Activated CD4-positive, alpha-beta memory T cell treated with anti-CD3 and anti-CD28 coated beads for 36 hours (primary cell): ENCODE data around the gene FGR. TPM values are rescaled to one million over a fixed set of nuclear protein-coding genes. Genes with fewer than 3 reads are reported as not detected.

ENCODE experiments used
- CTCF ChIA-PET: fragments of 350-600 bp; sonication (Branson Sonifier 250); formaldehyde crosslinking; loops from one replicate; lab custom pipeline; 2021; ENCODE audit warnings: antibody characterized with exemption, inconsistent platforms; lab: Charles Lee
- POLR2A ChIA-PET: fragments of 350-600 bp; sonication (Branson Sonifier 250); formaldehyde crosslinking; loops from one replicate; lab custom pipeline; 2021; ENCODE audit warnings: antibody characterized with exemption; lab: Charles Lee
- DNase-seq: peaks from one replicate; pipeline ENCODE4 v3.0.0-alpha.2; 2020
- H3K27ac Mint-ChIP-seq: one replicate; pipeline ENCODE4 v1.8.0; 2021; ENCODE audit warnings: mixed read lengths
- H3K27me3 Mint-ChIP-seq: one replicate; pipeline ENCODE4 v1.8.0; 2021; ENCODE audit warnings: mixed read lengths
- H3K36me3 Mint-ChIP-seq: one replicate; pipeline ENCODE4 v1.8.0; 2021; ENCODE audit warnings: mixed read lengths
- H3K4me1 Mint-ChIP-seq: one replicate; pipeline ENCODE4 v1.8.0; 2021; ENCODE audit warnings: low read depth, mixed read lengths
- H3K4me3 Mint-ChIP-seq: one replicate; pipeline ENCODE4 v1.8.0; 2021; ENCODE audit warnings: mild to moderate bottlenecking, mixed read lengths
- H3K9me3 Mint-ChIP-seq: one replicate; pipeline ENCODE4 v1.8.0; 2021; ENCODE audit warnings: mixed read lengths
- intact Hi-C: fragments of 100-400 bp; cut with micrococcal nuclease; formaldehyde crosslinking; loops from one replicate; pipeline ENCODE4 v1.15.1; 2023
- total RNA-seq, 2 experiments: library from RNA; stranded (reverse); gene quantifications; one replicate each; pipeline ENCODE4 v1.2.3, GENCODE V29; 2021

FGR gene
- total RNA-seq, 2 experiments from 2014 or later = 0.24 to 0.27 TPM

GRCh38 chr1:27591622-27592021 lies 43.4 kb downstream of the FGR start:
- no peak for DNase-seq
- H3K4me1 Mint-ChIP-seq = no peaks in the 10 kb centered on the region
- CTCF ChIA-PET = interaction anchor here (0.7 to 1.9 kb wide), 4 partner anchors 15 to 234 kb away, joined by 4 to 10 read pairs (median 4); no protein-coding TSS in a partner anchor
- POLR2A ChIA-PET = no interaction called here
- H3K4me3 Mint-ChIP-seq = no peak overlapping the region
- H3K36me3 Mint-ChIP-seq = no peaks in the 10 kb centered on the region
- H3K27me3 Mint-ChIP-seq = no peaks in the 10 kb centered on the region
- intact Hi-C loops = no loop called here
- H3K9me3 Mint-ChIP-seq = no peaks in the 10 kb centered on the region
- no peak overlapping the region for H3K27ac Mint-ChIP-seq

GRCh38 chr1:27590917-27591508 lies 44.0 kb downstream of the FGR start:
- H3K36me3 Mint-ChIP-seq = no peaks in the 10 kb centered on the region
- intact Hi-C loops = no loop called here
- no peaks in the 10 kb centered on the region for H3K9me3 Mint-ChIP-seq
- H3K4me3 Mint-ChIP-seq = no peak overlapping the region
- ChIA-PET POLR2A (no interaction called here), CTCF (interaction anchor here (1.2 to 1.9 kb wide), 3 partner anchors 16 to 234 kb away, joined by 4 to 10 read pairs (median 4); no protein-coding TSS in a partner anchor)
- no peak overlapping the region for H3K27ac Mint-ChIP-seq
- DNase-seq = no peak
- no peaks in the 10 kb centered on the region for H3K4me1 Mint-ChIP-seq
- H3K27me3 Mint-ChIP-seq = no peaks in the 10 kb centered on the region

- no peak overlapping the region for H3K27ac Mint-ChIP-seq
- no peaks in the 10 kb centered on the region for H3K36me3 Mint-ChIP-seq
- no peaks in the 10 kb centered on the region for H3K9me3 Mint-ChIP-seq
- H3K27me3 Mint-ChIP-seq = no peaks in the 10 kb centered on the region
- H3K4me3 Mint-ChIP-seq = no peak overlapping the region
- ChIA-PET CTCF (interaction anchor here (0.6 to 1.8 kb wide), 3 partner anchors 17 to 1120 kb away, joined by 3 to 4 read pairs (median 3); no protein-coding TSS in a partner anchor), POLR2A (no interaction called here)
- DNase-seq = no peak
- intact Hi-C loops = no loop called here
- H3K4me1 Mint-ChIP-seq = no peaks in the 10 kb centered on the region
Measured at GRCh38 chr1:27589841-27590426, 45.1 kb downstream of the FGR start.

GRCh38 chr1:27589441-27589840 lies 45.5 kb downstream of the FGR start:
- no peaks in the 10 kb centered on the region for H3K27me3 Mint-ChIP-seq
- DNase-seq = no peak
- no peaks in the 10 kb centered on the region for H3K36me3 Mint-ChIP-seq
- no peak overlapping the region for H3K4me3 Mint-ChIP-seq
- H3K4me1 Mint-ChIP-seq = no peaks in the 10 kb centered on the region
- ChIA-PET POLR2A (no interaction called here), CTCF (interaction anchor here (0.6 kb wide), 1 partner anchor 1119 kb away, joined by 3 read pairs; no protein-coding TSS in a partner anchor)
- no peak overlapping the region for H3K27ac Mint-ChIP-seq
- no peaks in the 10 kb centered on the region for H3K9me3 Mint-ChIP-seq
- intact Hi-C loops = no loop called here

GRCh38 chr1:27588256-27589232 lies 46.4 kb downstream of the FGR start:
- Mint-ChIP-seq H3K36me3 (no peaks in the 10 kb centered on the region), H3K9me3 (no peaks in the 10 kb centered on the region), H3K4me1 (no peaks in the 10 kb centered on the region), H3K4me3 (no peak overlapping the region), H3K27me3 (no peaks in the 10 kb centered on the region), H3K27ac (no peak overlapping the region)
- DNase-seq = no peak
- ChIA-PET CTCF (interaction anchor here (1.0 to 1.4 kb wide), 2 partner anchors 19 to 31 kb away, joined by 4 to 6 read pairs; no protein-coding TSS in a partner anchor), POLR2A (no interaction called here)
- intact Hi-C loops = no loop called here

GRCh38 chr1:27585684-27586083 lies 49.3 kb downstream of the FGR start:
- H3K9me3 Mint-ChIP-seq = no peaks in the 10 kb centered on the region
- intact Hi-C loops = no loop called here
- ChIA-PET CTCF (interaction anchor here (0.8 to 4.2 kb wide), 2 partner anchors 15 to 29 kb away, joined by 3 to 16 read pairs; no protein-coding TSS in a partner anchor), POLR2A (interaction anchor here (0.5 kb wide), 1 partner anchor 168 kb away, joined by 4 read pairs; no protein-coding TSS in a partner anchor)
- peaks cover 3% of the 10 kb centered on the region for H3K4me1 Mint-ChIP-seq
- no peak overlapping the region for H3K4me3 Mint-ChIP-seq
- no peak for DNase-seq
- no peaks in the 10 kb centered on the region for H3K36me3 Mint-ChIP-seq
- no peaks in the 10 kb centered on the region for H3K27me3 Mint-ChIP-seq
- no peak overlapping the region for H3K27ac Mint-ChIP-seq

- DNase-seq = no peak
- CTCF ChIA-PET = interaction anchor here (0.9 to 4.2 kb wide), 5 partner anchors 14 to 28 kb away, joined by 4 to 16 read pairs (median 4); no protein-coding TSS in a partner anchor
- intact Hi-C loops = no loop called here
- H3K27ac Mint-ChIP-seq = no peak overlapping the region
- H3K36me3 Mint-ChIP-seq = no peaks in the 10 kb centered on the region
- H3K27me3 Mint-ChIP-seq = no peaks in the 10 kb centered on the region
- POLR2A ChIA-PET = no interaction called here
- no peak overlapping the region for H3K4me3 Mint-ChIP-seq
- H3K4me1 Mint-ChIP-seq = peaks cover 3% of the 10 kb centered on the region
- no peaks in the 10 kb centered on the region for H3K9me3 Mint-ChIP-seq
Measured at GRCh38 chr1:27584453-27584852, 50.5 kb downstream of the FGR start.

- no peak overlapping the region for H3K27ac Mint-ChIP-seq
- ChIA-PET POLR2A (interaction anchor here (1.3 kb wide), 1 partner anchor 12 kb away, joined by 3 read pairs; no protein-coding TSS in a partner anchor), CTCF (interaction anchor here (0.9 to 4.2 kb wide), 6 partner anchors 13 to 27 kb away, joined by 3 to 16 read pairs (median 4); no protein-coding TSS in a partner anchor)
- DNase-seq = no peak
- intact Hi-C loops = no loop called here
- H3K4me3 Mint-ChIP-seq = no peak overlapping the region
- H3K9me3 Mint-ChIP-seq = no peaks in the 10 kb centered on the region
- no peaks in the 10 kb centered on the region for H3K36me3 Mint-ChIP-seq
- H3K27me3 Mint-ChIP-seq = no peaks in the 10 kb centered on the region
- peaks cover 7% of the 10 kb centered on the region for H3K4me1 Mint-ChIP-seq
Measured at GRCh38 chr1:27583479-27583878, 51.5 kb downstream of the FGR start.

- H3K4me3 Mint-ChIP-seq = no peak overlapping the region
- no peak for DNase-seq
- intact Hi-C loops = no loop called here
- H3K27me3 Mint-ChIP-seq = no peaks in the 10 kb centered on the region
- ChIA-PET CTCF (interaction anchor here (1.7 to 4.2 kb wide), 2 partner anchors 25 kb away, joined by 7 to 16 read pairs; no protein-coding TSS in a partner anchor), POLR2A (no interaction called here)
- peaks cover 7% of the 10 kb centered on the region for H3K4me1 Mint-ChIP-seq
- H3K36me3 Mint-ChIP-seq = no peaks in the 10 kb centered on the region
- no peak overlapping the region for H3K27ac Mint-ChIP-seq
- H3K9me3 Mint-ChIP-seq = no peaks in the 10 kb centered on the region
Measured at GRCh38 chr1:27581823-27582243, 53.2 kb downstream of the FGR start.

- CTCF ChIA-PET = interaction anchor here (0.6 to 2.1 kb wide), 5 partner anchors 9 to 31 kb away, joined by 3 to 4 read pairs (median 3); no protein-coding TSS in a partner anchor
Measured at GRCh38 chr1:27577504-27578188, 57.3 kb downstream of the FGR start.

GRCh38 chr1:27576806-27577227 lies 58.2 kb downstream of the FGR start:
- Mint-ChIP-seq H3K9me3 (no peaks in the 10 kb centered on the region), H3K27ac (no peak overlapping the region), H3K4me3 (no peak overlapping the region), H3K27me3 (no peaks in the 10 kb centered on the region), H3K36me3 (no peaks in the 10 kb centered on the region), H3K4me1 (peaks cover 4% of the 10 kb centered on the region)
- intact Hi-C loops = no loop called here
- CTCF ChIA-PET = interaction anchor here (0.6 to 2.1 kb wide), 4 partner anchors 9 to 32 kb away, joined by 3 to 4 read pairs (median 4); no protein-coding TSS in a partner anchor
- no peak for DNase-seq
- POLR2A ChIA-PET = no interaction called here

More at GRCh38 chr1:27577504-27578188, 57.3 kb downstream of the FGR start:
- Mint-ChIP-seq H3K27ac (no peak overlapping the region), H3K36me3 (no peaks in the 10 kb centered on the region), H3K4me1 (peaks cover 4% of the 10 kb centered on the region), H3K27me3 (no peaks in the 10 kb centered on the region), H3K9me3 (no peaks in the 10 kb centered on the region), H3K4me3 (no peak overlapping the region)
- POLR2A ChIA-PET = no interaction called here
- DNase-seq = no peak
- intact Hi-C loops = no loop called here
